A549 (cell line): ENCODE data around the gene APOL5. TPM values are rescaled to one million over a fixed set of nuclear protein-coding genes. Genes with fewer than 3 reads are reported as not detected.

ENCODE experiments used
- ATAC-seq, 2 experiments: fragments of 200-7000 bp in 1 of 2; fragments of >200 bp in 1 of 2; cut with Nextera tagmentation in 1 of 2; cut with Tn5 transposase in 1 of 2; 3 replicates each; pipeline versions ENCODE4 v1.8.0 to v1.9.1; 2018 to 2020; ENCODE audit warnings: mild to moderate bottlenecking in 1 of 2, moderate library complexity in 1 of 2
- CTCF ChIA-PET: fragments of 300-600 bp; sonication (Branson Sonifier 250); formaldehyde crosslinking; extraction: SDS; loops from one replicate; lab custom pipeline; 2021; ENCODE audit warnings: antibody characterized with exemption, inconsistent platforms; lab: Yijun Ruan, JAX
- POLR2A ChIA-PET: fragments of 350-600 bp; formaldehyde crosslinking; extraction: SDS; loops from one replicate; lab custom pipeline; 2021; ENCODE audit warnings: antibody characterized with exemption, inconsistent platforms; lab: Yijun Ruan, JAX
- DNase-seq, 2 experiments: peaks; one replicate each; pipeline versions ENCODE4 v3.0.0 to v3.0.0-alpha.2; 2011 to 2016; ENCODE audit warnings: low read depth in 1 of 2, low spot score in 1 of 2
- FAIRE-seq: peaks from 2 replicates; lab custom pipeline; 2011; peaks lifted over from hg19 to GRCh38; lab: Jason Lieb, UNC
- H3K27ac ChIP-seq, 2 experiments: fragments of >200 bp; sonication (Bioruptor Twin); formaldehyde crosslinking; 3 replicates each; pipeline ENCODE4 v1.5.1; 2016 to 2017
- H3K4me1 ChIP-seq: fragments of >200 bp; sonication (Bioruptor Twin); formaldehyde crosslinking; 3 replicates; pipeline ENCODE4 v1.6.1; 2016
- H3K4me2 ChIP-seq: fragments of >200 bp; sonication (Bioruptor Twin); formaldehyde crosslinking; 3 replicates; pipeline ENCODE4 v1.6.1; 2016
- H3K4me3 ChIP-seq: fragments of >200 bp; sonication (Bioruptor Twin); formaldehyde crosslinking; 3 replicates; pipeline ENCODE4 v1.5.1; 2016
- H3K9me3 ChIP-seq: fragments of >200 bp; sonication (Bioruptor Twin); formaldehyde crosslinking; 3 replicates; pipeline ENCODE4 v1.6.1; 2016
- CBX8 ChIP-seq: fragments of 200-600 bp; sonication (generic); IDR thresholded peaks from 2 replicates; pipeline ENCODE4 v1.6.1; 2016
- CHD2 ChIP-seq: fragments of 150-350 bp; IDR thresholded peaks from 2 replicates; pipeline ENCODE4 v1.6.1; 2014; ENCODE audit warnings: low read length; ENCODE audit not compliant: partially characterized antibody
- CHD4 ChIP-seq: fragments of 200-600 bp; sonication (generic); IDR thresholded peaks from 2 replicates; pipeline ENCODE4 v1.6.1; 2016; ENCODE audit warnings: antibody characterized with exemption, mild to moderate bottlenecking, borderline replicate concordance
- EHMT2 ChIP-seq: fragments of 200-600 bp; sonication (generic); IDR thresholded peaks from 2 replicates; pipeline ENCODE4 v1.6.1; 2016; ENCODE audit warnings: antibody characterized with exemption, low read depth, mild to moderate bottlenecking, moderate library complexity
- EP300 ChIP-seq, 2 experiments: fragments of >200 bp; sonication (Bioruptor Twin); formaldehyde crosslinking; IDR thresholded peaks; 2 replicates in 1 of 2; 3 replicates in 1 of 2; pipeline ENCODE4 v1.6.1; 2016 to 2017
- ESRRA ChIP-seq: fragments of 150-350 bp; IDR thresholded peaks from 2 replicates; pipeline ENCODE4 v1.6.1; 2014; ENCODE audit warnings: mild to moderate bottlenecking, low read length, borderline replicate concordance
- FOSB ChIP-seq: fragments of 250-450 bp; sonication (Bioruptor Pico); IDR thresholded peaks from 2 replicates; pipeline ENCODE4 v1.5.0; 2020; ENCODE audit warnings: mild to moderate bottlenecking, moderate library complexity
- FOSL2 ChIP-seq, 2 experiments: fragments of 450-650 bp in 1 of 2; fragments of >200 bp in 1 of 2; sonication (Bioruptor Twin) in 1 of 2; formaldehyde crosslinking; IDR thresholded peaks; 2 replicates each; pipeline versions ENCODE4 v1.5.0 to v1.6.1; 2016 to 2020; ENCODE audit warnings: mild to moderate bottlenecking in 1 of 2, moderate library complexity in 1 of 2
- FOXS1 ChIP-seq: fragments of 250-450 bp; sonication (Bioruptor Pico); IDR thresholded peaks from 2 replicates; pipeline ENCODE4 v1.5.0; 2020; ENCODE audit warnings: mild to moderate bottlenecking, moderate library complexity
- GATA3 ChIP-seq: IDR thresholded peaks from 2 replicates; pipeline ENCODE4 v1.6.1; 2012; ENCODE audit warnings: borderline replicate concordance
- HDAC2 ChIP-seq: fragments of 200-600 bp; sonication (generic); IDR thresholded peaks from 2 replicates; pipeline ENCODE4 v1.6.1; 2016
- HOXB13 ChIP-seq: fragments of 250-450 bp; sonication (Bioruptor Pico); IDR thresholded peaks from 2 replicates; pipeline ENCODE4 v1.5.0; 2020; ENCODE audit warnings: low read depth, mild to moderate bottlenecking, moderate library complexity
- KDM1A ChIP-seq: fragments of 200-600 bp; sonication (generic); IDR thresholded peaks from 2 replicates; pipeline ENCODE4 v1.6.1; 2016; ENCODE audit warnings: low read depth, mild to moderate bottlenecking
- MAFK ChIP-seq: fragments of 450-650 bp; IDR thresholded peaks from 2 replicates; pipeline ENCODE4 v1.6.1; 2014; ENCODE audit not compliant: partially characterized antibody
- MAZ ChIP-seq: fragments of 150-350 bp; IDR thresholded peaks from 2 replicates; pipeline ENCODE4 v1.6.1; 2014; ENCODE audit warnings: antibody characterized with exemption, low read depth, low read length, borderline replicate concordance
- NFE2L2 ChIP-seq: fragments of 150-350 bp; conservative IDR thresholded peaks from 2 replicates; pipeline ENCODE4 v1.6.1; 2014; ENCODE audit warnings: low read length
- POLR2A ChIP-seq: IDR thresholded peaks from 2 replicates; pipeline ENCODE4 v1.6.1; 2012; ENCODE audit warnings: mild to moderate bottlenecking, low read length
- POLR2AphosphoS2 ChIP-seq: conservative IDR thresholded peaks from 2 replicates; pipeline ENCODE4 v1.6.1; 2012; ENCODE audit warnings: low read length, improper control_type of control experiment, inconsistent platforms
- RCOR1 ChIP-seq: fragments of 150-350 bp; IDR thresholded peaks from 2 replicates; pipeline ENCODE4 v1.6.1; 2014; ENCODE audit warnings: antibody characterized with exemption, low read length, low read depth
- REST ChIP-seq: fragments of 200-600 bp; sonication (generic); IDR thresholded peaks from 2 replicates; pipeline ENCODE4 v1.6.1; 2016; ENCODE audit warnings: antibody characterized with exemption, mild to moderate bottlenecking, moderate library complexity
- SMC3 ChIP-seq: fragments of >200 bp; sonication (Bioruptor Twin); formaldehyde crosslinking; IDR thresholded peaks from 3 replicates; pipeline ENCODE4 v1.6.1; 2018; ENCODE audit warnings: inconsistent platforms
- TP53 ChIP-seq: fragments of 250-450 bp; sonication (Bioruptor Pico); IDR thresholded peaks from 2 replicates; pipeline ENCODE4 v1.5.0; 2021; ENCODE audit warnings: mild to moderate bottlenecking, moderate library complexity
- USF2 ChIP-seq: fragments of 450-650 bp; IDR thresholded peaks from 2 replicates; pipeline ENCODE4 v1.6.1; 2014; ENCODE audit warnings: antibody characterized with exemption
- ZFP36 ChIP-seq: fragments of 450-650 bp; IDR thresholded peaks from 2 replicates; pipeline ENCODE4 v1.6.1; 2014; ENCODE audit warnings: borderline replicate concordance; ENCODE audit not compliant: partially characterized antibody
- WGBS: methylation state at CpG from one replicate; pipeline ENCODE4 v1.1.6; 2017; ENCODE audit errors: missing lambda C conversion rate; 5-methylcytosine and 5-hydroxymethylcytosine counted together
- polyA plus RNA-seq, 4 experiments: library from polyadenylated mRNA; depleted of rRNA in 3 of 4; stranded (reverse); fragments of >200 nt; fragmentation: RNase III in 1 of 4; extraction: RNeasy Plus Mini Kit Qiagen cat#74134 plus additional on column Dnase treatment in 1 of 4; gene quantifications; 2 replicates in 3 of 4; 3 replicates in 1 of 4; pipeline ENCODE4 v1.2.3, GENCODE V29; 2011 to 2017
- TF ChIP-seq, protein P1 (sequence below): fragments of 250-450 bp; sonication (Bioruptor Pico); IDR thresholded peaks from 2 replicates; pipeline ENCODE4 v1.5.0; 2020; ENCODE audit warnings: low read depth, mild to moderate bottlenecking, moderate library complexity
- TF ChIP-seq, protein P2 (sequence below): IDR thresholded peaks from 2 replicates; pipeline ENCODE4 v1.6.1; 2012

Gene APOL5
- polyA plus RNA-seq, 2 of the 4 experiments (the other 2 are of a cell fraction): not detected

DNA sequence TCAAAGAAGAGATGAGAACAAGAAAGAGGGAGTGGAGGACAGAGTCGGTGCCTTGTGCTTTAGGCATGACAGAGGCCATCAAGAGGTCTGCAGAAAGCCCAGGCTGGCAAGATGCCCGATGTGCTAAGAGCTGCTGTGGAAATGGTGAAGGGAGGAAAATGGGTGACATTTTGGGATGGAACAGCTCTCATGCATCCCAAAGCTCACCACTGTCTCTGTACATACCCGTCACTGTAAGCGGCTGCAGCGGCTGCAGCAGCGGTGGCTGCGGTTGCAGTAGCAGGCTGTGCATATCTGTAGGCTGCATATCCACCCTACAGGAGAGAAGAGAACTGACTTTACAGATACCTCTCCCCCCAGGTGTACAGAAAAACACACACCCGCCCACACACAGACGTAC, 28.6 kb downstream of the APOL5 start:
- DNase-seq (no peak), ATAC-seq (no peak), FAIRE-seq (no peak)
- CTCF ChIA-PET: no interaction called here
- WGBS: 96% methylated on average over 9 of the region's 9 CpGs
- POLR2A ChIA-PET: no interaction called here
- no peaks in the 10 kb centered on the region for H3K9me3 ChIP-seq
- no peak overlapping the region for H3K4me3 ChIP-seq
- H3K4me2 ChIP-seq: no peak overlapping the region
- H3K4me1 ChIP-seq: peaks cover 18% of the 10 kb centered on the region
- TF ChIP-seq FOXS1 (CRISPR knock-in tag): no peak
- TF ChIP-seq, protein P1, sequence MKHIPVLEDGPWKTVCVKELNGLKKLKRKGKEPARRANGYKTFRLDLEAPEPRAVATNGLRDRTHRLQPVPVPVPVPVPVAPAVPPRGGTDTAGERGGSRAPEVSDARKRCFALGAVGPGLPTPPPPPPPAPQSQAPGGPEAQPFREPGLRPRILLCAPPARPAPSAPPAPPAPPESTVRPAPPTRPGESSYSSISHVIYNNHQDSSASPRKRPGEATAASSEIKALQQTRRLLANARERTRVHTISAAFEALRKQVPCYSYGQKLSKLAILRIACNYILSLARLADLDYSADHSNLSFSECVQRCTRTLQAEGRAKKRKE: no peak
- no peak for TF ChIP-seq SMC3
- no peak for TF ChIP-seq CBX8
- TF ChIP-seq POLR2A: no peak
- no peak for TF ChIP-seq RCOR1
- no peak for TF ChIP-seq CHD4
- TF ChIP-seq EHMT2: no peak
- no peak for TF ChIP-seq HDAC2
- TF ChIP-seq HOXB13 (CRISPR knock-in tag): no peak
- no peak for TF ChIP-seq NFE2L2
- no peak for TF ChIP-seq MAZ
- TF ChIP-seq REST: no peak
- H3K27ac ChIP-seq: no peak overlapping the region

DNA sequence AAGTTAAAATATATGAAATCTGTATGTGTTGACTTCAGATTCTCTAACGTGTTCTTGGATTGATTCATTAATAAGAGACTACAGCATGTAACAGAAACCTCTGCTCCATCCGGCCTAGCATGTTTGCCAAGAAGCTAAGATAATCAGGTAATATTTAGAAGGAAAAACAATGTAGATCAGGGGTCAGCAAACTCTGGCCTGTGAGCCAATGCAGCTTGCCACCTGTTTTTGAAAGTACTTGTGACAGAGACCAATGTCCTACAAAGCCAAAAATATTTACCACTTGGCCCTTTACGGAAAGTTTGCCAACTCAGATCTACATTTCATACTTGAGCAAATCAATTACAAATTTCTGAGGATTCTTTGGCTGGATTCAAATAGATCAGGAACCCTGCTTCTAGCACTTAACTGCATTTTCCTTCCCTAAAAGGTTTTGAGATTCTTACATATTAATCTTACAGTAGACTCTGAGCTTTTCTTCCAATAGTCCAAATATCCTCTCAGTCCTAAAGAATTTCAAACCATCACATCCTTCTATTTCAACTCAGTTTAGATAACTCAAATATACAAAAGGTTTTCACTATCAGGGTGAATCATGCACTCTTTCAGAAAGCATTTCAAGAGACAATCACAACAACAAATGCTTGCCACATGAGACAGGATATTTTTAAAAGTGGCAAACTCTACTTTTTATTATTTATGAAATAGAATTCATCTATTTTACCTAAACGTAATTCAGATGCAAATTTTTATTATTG, 29.5 kb downstream of the APOL5 start:
- DNase-seq (no peak), FAIRE-seq (no peak), ATAC-seq (no peak)
- WGBS: 80% methylated on average over 4 of the region's 4 CpGs
- no peaks in the 10 kb centered on the region for H3K9me3 ChIP-seq
- ChIA-PET CTCF (no interaction called here), POLR2A (no interaction called here)
- no peak overlapping the region for H3K27ac ChIP-seq
- H3K4me2 ChIP-seq: no peak overlapping the region
- peaks cover 16% of the 10 kb centered on the region for H3K4me1 ChIP-seq
- TF ChIP-seq KDM1A: no peak
- TF ChIP-seq, protein P1: no peak
- no peak for TF ChIP-seq CBX8
- no peak for TF ChIP-seq HOXB13 (CRISPR knock-in tag)
- no peak for TF ChIP-seq USF2
- TF ChIP-seq NFE2L2: no peak
- TF ChIP-seq TP53 (CRISPR knock-in tag): no peak
- TF ChIP-seq ZFP36: no peak
- TF ChIP-seq CHD2: no peak
- no peak for TF ChIP-seq REST
- TF ChIP-seq FOSB (CRISPR knock-in tag): no peak
- TF ChIP-seq ESRRA: no peak
- TF ChIP-seq MAFK: no peak
- TF ChIP-seq POLR2AphosphoS2: no peak
- TF ChIP-seq EP300 (IDR thresholded peaks at IDR 0.05): no peak
- no peak for TF ChIP-seq GATA3
- TF ChIP-seq, protein P2, sequence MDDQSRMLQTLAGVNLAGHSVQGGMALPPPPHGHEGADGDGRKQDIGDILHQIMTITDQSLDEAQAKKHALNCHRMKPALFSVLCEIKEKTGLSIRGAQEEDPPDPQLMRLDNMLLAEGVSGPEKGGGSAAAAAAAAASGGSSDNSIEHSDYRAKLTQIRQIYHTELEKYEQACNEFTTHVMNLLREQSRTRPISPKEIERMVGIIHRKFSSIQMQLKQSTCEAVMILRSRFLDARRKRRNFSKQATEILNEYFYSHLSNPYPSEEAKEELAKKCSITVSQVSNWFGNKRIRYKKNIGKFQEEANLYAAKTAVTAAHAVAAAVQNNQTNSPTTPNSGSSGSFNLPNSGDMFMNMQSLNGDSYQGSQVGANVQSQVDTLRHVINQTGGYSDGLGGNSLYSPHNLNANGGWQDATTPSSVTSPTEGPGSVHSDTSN: no peak
- no peak for TF ChIP-seq FOSL2 (IDR thresholded peaks at IDR 0.05)
- TF ChIP-seq FOSL2 (CRISPR knock-in tag; IDR thresholded peaks at IDR 0.05): no peak
- no peak overlapping the region for H3K4me3 ChIP-seq
